Keratinocyte (primary cell): ENCODE data around the gene SLX4IP.

Experiments
- EZH2 ChIP-seq: IDR thresholded peaks from one replicate; pipeline ENCODE4 v1.6.1; 2012; ENCODE audit warnings: inconsistent platforms, mild to moderate bottlenecking, low read length, moderate library complexity
- TF ChIP-seq, protein P1 (sequence below), 3 experiments: IDR thresholded peaks in 1 of 3; conservative IDR thresholded peaks in 1 of 3; optimal IDR thresholded peaks in 1 of 3; 2 replicates in 2 of 3; 3 replicates in 1 of 3; pipeline versions ENCODE3 to v1.5.1; 2011; ENCODE audit warnings: low read length in 3 of 3, mild to moderate bottlenecking in 3 of 3, moderate library complexity in 2 of 3, control low read depth in 1 of 3, inconsistent platforms in 1 of 3; ENCODE audit not compliant: insufficient read depth in 2 of 3; ENCODE audit errors: extremely low read depth in 1 of 3

DNA sequence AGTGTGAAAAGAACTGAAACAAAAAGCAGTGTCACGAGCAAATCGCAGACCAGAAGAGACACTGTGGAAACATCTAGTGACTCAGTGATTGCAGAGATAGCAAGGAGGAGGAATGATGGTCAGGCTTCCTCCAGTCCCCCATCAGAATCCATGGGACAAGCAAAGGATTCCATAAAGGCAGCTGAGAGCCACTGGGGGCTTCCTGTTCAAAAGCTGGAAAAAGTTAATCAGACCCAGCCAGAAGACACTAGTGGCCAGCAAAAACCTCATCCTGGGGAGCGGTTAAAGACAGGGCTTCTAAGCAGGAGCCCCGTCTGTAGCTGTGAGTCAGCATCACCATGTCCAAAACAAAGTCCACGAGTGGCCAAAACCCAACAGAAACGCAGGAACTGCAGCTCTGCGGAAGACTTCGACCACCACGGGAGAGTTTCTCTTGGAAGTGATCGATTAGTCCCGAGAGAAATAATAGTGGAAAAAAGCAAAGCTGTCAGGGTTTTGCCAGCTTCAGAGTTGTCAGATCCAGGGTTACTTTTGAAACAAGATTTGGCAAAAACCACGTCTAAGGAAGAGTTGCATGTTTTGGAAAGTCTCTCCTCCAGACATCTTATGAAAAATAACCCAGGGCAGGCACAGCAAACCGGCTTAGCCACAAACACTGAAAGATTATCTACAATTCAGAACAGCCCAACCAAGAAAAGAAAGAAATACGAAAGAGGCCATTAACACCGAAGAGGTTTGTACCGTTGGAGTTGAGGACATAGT lies 187.7 kb downstream of the SLX4IP start:
- TF ChIP-seq, protein P1, sequence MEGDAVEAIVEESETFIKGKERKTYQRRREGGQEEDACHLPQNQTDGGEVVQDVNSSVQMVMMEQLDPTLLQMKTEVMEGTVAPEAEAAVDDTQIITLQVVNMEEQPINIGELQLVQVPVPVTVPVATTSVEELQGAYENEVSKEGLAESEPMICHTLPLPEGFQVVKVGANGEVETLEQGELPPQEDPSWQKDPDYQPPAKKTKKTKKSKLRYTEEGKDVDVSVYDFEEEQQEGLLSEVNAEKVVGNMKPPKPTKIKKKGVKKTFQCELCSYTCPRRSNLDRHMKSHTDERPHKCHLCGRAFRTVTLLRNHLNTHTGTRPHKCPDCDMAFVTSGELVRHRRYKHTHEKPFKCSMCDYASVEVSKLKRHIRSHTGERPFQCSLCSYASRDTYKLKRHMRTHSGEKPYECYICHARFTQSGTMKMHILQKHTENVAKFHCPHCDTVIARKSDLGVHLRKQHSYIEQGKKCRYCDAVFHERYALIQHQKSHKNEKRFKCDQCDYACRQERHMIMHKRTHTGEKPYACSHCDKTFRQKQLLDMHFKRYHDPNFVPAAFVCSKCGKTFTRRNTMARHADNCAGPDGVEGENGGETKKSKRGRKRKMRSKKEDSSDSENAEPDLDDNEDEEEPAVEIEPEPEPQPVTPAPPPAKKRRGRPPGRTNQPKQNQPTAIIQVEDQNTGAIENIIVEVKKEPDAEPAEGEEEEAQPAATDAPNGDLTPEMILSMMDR (optimal IDR thresholded peaks at IDR 0.05 in 1 of 3, IDR thresholded peaks at IDR 0.05 in 1 of 3, conservative IDR thresholded peaks at IDR 0.05 in 1 of 3; ENCODE audit: extremely low read depth in 1 of 3, insufficient read depth in 2 of 3, low read length in 3 of 3): no peak
- TF ChIP-seq EZH2: no peak
